ENCODE data around the gene DTL.
A peak's percentile ranks its signal among the peaks of the same experiment; 100 is the strongest.
"Not testable (repeated sequence)": the region's sequence is repeated elsewhere in the genome, so short reads cannot be mapped to it uniquely, and the experiment has no call there.

DTL gene, protein sequence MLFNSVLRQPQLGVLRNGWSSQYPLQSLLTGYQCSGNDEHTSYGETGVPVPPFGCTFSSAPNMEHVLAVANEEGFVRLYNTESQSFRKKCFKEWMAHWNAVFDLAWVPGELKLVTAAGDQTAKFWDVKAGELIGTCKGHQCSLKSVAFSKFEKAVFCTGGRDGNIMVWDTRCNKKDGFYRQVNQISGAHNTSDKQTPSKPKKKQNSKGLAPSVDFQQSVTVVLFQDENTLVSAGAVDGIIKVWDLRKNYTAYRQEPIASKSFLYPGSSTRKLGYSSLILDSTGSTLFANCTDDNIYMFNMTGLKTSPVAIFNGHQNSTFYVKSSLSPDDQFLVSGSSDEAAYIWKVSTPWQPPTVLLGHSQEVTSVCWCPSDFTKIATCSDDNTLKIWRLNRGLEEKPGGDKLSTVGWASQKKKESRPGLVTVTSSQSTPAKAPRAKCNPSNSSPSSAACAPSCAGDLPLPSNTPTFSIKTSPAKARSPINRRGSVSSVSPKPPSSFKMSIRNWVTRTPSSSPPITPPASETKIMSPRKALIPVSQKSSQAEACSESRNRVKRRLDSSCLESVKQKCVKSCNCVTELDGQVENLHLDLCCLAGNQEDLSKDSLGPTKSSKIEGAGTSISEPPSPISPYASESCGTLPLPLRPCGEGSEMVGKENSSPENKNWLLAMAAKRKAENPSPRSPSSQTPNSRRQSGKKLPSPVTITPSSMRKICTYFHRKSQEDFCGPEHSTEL

DNA sequence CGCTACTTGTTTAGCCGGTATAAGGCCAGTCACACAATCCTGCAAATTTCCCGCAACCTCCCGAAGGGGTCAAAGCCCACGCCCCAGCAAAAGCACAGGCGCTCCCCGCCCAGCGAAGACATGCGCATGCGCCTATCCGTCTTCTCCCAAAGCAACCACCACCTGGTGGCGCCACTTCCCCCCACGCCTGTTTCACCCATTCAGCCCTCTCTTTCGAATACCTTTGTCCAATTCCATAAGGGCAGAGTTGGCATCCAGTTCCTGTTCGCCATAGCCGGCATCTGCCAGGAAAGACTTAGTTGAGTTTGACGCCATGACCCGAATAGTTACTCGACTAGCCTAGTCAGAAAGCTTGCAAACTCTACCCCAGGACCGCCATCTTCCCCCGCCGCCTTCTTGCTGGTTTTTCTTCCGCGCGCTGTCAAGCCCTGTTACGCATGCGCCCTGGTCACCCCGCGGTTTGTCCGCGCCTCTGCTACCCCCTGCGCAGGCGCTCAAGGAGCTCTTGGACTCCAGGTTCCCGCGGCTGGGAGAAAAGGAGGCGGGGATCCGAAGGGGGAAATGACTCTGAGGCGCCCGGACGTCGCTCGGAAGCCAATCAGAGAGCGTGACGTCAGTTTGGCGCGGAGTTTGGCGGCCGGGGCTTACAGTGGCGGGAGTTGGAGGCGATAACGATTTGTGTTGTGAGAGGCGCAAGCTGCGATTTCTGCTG lies at the start of gene DTL, which contains the start of gene INTS7:
Gene DTL, plus strand, starts transcription at position 626 of the 712 bp plus-strand sequence. CDS start 143 bp downstream, outside the sequence.
Gene INTS7, minus strand, starts transcription at position 435 of the 712 bp plus-strand sequence. Its CDS starts 120 bp downstream, at position 315.
- DNase-seq, result peak; percentile 100

DNA sequence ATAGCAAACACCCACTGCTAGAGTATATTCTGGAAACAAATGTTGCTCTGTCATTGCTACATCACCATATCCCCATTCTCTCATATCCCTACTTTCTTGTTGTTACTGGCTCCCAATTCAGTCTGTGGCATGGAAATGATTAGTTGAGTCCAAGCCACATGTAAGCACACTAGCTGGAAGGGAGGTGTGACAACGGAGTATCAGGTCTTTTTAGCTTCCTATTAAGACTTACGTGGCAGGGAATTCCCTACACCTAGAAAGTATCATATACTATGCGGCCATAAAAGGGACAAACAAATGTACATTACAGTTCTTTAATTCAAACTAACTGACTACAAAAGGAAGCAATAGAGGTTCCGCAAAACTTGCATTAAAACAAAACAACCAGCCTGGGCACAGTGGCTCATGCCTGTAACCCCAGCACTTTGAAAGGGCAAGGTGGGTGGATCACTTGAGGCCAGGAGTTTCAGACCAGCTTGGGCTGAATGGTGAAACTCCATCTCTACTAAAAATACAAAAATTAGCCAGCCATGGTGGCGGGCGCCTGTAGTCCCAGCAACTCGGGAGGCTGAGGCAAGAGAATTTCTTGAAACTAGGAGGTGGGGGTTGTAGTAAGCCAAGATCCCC lies 48.8 kb upstream of the DTL start:
- no peak for DNase-seq

DNA sequence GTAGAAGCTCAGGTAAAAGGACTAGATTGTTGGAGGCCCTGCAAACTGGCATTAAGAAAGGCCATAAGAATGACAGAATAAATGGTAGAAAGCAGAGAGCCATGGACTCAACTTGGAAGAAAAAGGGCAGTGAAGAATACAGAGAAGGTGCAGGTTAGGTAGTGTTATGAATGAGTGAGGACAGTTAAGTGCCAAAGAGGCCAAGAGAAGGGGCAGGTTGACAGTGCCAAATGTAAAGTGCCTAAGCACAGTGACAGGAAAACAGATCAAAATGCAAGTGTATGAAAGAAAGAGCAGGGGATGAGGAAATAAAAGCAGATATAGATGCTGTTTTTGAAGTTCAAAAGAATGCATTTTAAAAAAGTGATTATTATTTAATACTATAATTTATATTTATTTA lies 43.9 kb upstream of the DTL start:
- no peak for DNase-seq

DNA sequence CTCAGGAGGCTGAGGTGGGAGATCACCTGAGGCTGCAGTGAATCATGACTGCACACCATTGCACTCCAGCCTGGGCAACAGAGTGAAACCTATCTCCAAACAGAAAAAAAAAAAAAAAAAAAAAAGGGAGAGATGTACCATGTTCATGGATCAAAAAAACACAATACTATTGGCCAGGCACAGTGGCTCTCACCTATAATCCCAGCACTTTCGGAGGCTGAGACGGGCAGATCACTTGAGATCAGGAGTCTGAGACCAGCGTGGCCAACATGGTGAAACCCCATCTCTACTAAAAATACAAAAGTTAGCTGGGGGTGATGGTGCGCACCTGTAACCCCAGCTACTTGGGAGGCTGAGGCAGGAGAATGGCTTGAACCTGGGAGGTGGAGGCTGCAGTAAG lies 38.1 kb upstream of the DTL start:
- not testable (repeated sequence) for DNase-seq

DNA sequence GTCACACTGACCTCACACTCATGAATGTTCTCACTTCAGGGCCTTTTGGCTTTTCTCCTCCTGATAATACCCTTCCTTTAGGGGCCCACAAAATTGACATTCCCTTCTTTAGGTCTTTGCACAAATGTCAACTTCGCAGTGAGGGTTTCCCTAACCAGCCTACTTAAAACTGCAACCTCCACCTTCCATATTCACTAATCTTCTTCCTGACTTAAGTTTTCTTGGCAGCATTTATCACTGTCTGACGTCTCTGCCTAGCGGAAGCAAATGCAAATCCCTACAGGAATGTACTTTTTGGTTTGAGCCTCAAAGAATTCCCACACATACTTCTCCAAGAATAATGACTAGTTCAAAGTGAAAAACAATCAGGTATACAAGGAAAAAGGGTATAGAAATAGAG lies 33.0 kb upstream of the DTL start:
- no peak for DNase-seq

DNA sequence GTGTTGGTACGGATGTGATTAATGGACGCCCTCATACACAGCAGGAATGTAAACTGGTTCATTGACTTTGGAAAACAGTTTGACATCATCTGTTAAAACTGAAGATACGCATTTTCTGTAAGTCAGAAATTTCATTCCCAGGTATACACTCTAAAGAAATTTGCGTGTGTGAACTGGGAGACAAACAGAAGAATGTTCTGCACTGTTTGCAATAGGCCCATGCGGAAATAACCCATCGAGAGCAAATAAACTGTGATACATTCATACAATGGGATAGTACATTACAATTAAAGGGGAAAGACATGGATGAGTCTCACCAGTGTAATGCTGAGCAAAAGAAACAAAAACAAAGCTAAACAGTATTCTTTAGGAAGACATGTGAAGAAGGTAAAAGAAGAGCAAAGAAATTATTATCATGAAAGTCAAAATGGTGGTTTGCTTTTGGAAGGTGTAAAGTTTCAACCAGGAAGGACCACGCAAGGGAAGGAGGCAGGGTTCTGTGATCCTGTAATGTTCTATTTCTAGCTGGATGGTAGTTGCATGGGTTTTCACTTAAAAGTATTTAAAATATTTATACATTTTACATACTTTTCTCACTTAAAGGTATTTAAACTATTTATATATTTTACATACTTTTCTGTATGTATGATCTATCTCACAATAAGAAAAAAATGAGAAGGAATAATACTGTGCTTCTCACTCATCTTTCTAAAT lies 30.5 kb upstream of the DTL start:
- DNase-seq, result no peak

DNA sequence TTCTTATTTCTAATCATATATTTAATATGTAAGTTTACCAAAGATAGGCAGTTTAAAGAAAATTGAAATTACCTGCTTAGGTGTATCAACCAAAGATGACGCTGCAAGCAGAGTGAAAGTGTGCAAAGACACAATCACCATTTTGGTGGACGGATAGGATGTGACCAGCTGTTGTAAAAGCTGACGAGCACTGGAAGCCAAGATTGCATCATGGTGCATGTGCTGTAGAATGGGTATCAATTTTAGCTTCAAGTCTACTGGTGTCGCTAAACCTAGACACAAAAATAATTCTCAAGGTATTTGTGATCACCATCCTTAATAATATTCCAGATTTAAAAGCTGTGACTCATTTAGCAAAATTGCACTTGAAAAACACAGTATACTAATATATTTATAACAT lies 28.4 kb upstream of the DTL start:
- DNase-seq, result no peak

DNA sequence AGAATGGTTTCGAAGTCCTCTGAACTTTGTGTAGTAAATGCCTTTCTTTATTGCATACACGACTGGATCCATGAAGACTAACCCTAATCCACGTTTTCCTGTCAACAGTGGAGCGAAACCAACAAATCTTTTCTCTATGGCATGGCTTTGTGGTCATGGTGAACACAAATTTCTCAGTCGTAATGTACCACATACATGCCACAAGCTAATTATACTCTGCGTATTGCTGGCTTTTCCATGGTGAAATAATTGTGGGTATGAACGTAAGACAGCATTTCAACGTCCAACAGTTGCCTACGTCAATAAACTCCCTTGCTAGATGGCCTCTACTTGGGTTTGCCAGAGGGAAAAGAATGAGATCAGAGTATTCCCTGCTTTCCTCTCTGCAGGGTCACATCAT lies 27.7 kb upstream of the DTL start:
- no peak for DNase-seq

DNA sequence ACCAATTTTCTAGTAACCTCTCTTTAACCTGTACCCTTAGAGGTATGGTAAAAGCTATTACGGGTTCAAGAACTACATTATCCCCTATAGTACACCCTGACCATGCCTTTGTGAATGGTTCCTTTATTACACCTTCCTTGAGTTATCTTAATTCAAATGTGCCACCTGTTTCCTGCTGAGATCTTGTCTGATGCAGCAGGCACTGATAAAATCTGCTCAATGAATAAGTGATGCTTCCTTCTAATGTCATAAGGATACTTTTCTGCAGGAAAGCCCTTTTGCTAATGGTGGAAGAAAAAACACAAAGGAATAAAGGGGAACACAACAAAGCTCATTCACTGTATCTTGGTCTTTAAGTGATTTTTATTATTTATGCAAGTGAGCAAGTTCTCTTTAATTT lies 26.0 kb upstream of the DTL start:
- DNase-seq, result no peak

DNA sequence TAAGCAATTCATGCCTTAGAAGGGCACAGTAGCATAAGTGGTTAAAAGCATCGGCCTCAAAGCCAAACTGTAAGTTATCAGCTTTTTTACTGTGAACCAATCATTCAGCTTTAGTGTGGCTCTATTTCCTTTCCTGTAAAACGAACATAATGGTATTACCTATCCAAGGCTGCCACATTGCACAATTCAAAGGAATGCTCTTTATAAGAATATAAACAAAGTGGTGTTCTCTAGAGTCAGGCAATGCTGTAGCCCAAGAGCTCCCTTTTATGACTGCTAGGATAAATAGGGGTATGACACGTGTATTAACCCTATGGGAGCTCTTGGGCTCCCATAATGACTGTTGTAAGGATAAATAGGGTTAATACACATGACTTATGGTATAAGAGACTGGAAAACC lies 25.5 kb upstream of the DTL start:
- DNase-seq, result no peak

DNA sequence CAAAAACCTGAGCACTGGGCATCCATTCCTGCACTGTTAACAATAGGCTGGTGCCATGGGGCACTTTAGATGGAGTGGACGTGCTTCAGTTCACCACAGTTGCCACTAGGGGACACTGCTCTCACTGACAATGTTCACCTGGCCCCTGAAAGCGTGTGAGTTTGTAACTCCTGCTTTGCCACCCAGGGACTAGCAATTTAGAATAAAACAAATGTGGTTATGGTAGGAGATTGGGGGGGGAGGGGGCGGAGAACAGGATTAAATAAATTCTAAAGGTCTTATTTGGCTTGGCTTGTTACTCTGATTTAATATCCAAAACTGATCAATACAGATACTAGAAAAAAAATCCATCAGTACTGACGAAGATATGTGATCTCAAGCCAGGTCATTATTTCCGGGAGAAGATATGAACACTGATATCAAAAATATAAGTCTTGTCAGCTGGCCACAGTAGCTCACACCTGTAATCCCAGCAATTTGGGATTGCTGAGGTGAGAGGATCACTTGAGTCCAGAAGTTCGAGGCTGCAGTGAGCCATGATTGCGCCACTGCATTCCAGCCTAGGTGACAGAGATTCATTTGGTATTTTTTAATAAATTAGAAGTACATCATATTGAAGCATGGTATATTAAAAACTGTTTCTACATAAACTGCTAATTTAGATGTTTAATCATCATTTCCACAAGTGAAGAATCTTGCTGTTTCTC lies 23.4 kb upstream of the DTL start:
- peak; percentile 62 for DNase-seq

DNA sequence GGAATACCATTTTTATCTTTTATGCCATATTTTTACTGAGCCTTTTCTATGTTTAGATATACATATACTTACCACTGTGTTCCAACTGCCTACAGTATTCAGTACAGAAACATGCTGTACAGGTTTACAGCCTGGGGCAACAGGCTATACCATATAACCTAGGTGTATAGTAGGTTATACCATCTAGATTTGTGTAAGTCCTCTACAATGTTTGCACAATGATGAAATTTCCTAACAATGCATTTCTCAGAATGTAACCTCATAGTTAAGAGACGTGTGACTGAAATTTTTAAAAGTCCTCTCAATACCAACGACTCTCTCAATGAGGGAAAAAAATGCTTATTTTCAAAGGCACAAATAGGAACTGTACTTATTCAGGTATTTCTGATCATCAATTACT lies 21.9 kb upstream of the DTL start:
- no peak for DNase-seq

DNA sequence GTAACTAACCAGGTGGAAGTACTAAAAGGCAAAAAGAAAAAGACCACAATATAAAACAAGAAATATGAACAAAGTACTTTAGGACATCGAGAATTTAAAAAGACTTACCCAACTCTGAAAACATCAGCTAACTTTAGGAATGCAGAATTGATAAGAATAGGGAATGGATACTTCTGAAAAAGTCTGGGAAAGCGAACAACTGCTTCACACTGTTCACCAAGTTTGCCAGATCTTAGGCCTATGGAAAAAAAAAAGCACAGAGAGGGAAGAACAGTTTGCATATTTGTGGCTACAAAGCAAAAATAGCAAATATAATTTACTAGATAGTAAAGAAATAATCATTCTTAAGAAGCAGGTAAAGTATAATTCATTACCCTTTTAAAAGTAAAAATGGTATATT lies 14.6 kb upstream of the DTL start:
- DNase-seq, result no peak

DNA sequence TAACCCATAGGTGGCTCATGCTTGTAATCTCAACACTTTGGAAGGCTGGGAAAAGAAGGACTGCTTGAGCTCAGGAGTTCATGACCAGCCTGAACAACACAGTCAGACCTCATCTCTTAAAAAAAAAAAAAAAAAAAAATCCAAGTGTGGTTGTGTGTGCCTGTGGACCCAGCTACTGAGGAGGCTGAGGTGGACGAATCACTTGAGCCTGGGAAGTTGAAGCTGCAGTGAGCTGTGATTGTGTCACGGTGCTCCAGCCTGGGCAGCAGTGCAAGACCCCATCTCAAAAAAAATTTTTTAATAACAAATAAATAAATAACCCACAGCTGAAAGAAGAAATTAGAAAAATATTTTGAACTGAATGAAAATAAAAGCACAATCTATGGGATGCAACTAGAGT lies 14.0 kb upstream of the DTL start:
- no peak for DNase-seq

DNA sequence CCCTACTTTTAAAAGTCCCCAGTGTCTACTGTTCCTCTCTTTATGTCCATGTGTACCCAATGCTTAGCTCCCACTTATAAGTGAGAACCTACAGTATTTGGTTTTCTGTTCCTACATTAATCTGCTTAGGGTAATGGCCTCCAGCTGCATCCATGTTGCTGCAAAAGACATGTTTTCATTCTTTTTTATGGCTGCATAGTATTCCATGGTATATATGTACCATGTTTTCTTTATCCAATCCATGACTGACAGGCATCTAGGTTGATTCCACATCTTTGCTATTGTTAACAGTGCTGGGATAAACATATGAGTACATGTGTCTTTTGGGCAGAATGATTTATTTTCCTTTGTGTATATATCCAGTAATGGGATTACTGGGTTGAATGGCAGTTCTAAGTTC lies 12.6 kb upstream of the DTL start:
- DNase-seq, result not testable (repeated sequence)

DNA sequence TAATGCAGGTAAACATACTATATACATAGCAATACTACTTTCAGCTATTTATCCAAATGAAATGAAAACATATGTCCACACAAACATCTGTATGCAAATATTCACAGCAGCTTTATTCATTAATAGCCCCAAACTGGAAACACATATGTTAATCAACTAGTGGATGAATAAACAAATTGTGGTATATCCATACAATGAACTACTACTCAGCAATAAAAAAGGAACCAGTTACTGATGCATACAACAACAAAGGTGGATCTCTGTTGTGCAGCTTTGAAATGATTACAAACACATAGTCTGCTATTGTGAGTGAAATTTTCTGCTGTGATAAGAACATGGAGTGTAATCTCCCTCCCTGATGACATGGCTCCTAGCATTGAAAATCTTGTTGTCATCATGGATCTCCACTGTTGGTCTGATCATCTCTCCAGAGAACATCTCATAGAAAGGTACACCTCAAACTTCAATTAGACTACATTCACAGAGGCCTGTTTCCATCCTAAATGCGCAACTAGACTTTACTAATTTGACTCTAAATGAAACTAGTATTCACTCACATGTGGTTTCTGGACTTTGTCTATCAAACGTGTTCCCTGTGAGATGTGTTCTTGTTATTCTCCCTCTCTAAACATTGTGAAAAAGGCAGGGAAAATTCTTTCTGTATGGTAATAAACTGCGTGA lies 10.9 kb upstream of the DTL start:
- no peak for DNase-seq

DNA sequence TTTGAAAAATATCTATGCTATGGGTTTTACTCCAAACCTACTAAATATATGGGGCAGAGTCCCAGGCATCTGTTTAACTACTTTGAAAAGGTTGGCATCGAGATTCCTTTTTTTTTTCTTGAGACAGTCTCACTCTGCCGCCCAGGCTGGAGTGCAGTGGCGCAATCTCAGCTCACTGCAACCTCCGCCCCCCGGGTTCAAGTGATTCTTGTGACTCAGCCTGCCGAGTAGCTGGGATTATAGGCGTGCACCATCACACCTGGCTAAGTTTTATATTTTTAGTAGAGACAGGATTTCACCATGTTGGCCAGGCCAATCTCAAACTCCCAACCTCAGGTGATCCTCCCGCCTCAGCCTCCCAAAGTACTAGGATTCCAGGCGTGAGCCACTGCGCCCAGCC lies 7.8 kb upstream of the DTL start:
- DNase-seq, result not testable (repeated sequence)

DNA sequence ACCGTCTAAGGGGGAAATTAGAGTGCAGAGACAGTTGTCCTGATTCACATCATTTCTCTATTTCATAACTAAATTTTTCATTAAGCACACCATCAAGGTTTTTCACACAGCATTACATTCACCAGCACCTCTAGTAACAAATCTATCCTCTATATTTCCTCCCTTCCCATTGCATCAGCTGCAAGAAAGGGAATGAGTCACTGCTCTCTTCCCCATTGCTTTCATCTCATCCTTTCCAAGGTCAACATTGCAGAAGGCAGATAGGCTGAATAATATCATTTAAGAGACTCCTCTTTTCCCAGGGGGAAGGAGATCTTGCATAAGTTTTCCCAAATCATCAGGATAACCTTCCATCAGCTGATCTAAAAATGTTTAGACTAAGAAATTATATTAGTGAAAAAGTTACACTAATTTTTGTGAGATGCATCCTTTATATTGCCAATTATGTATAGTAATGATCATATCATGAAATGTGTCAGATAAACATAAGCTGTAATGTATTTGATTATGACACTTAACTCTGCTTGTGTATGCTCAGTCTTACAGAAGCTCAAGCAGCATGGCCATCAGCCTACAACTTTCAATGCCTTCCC lies 4.5 kb upstream of the DTL start:
- DNase-seq, result peak; percentile 92

DNA sequence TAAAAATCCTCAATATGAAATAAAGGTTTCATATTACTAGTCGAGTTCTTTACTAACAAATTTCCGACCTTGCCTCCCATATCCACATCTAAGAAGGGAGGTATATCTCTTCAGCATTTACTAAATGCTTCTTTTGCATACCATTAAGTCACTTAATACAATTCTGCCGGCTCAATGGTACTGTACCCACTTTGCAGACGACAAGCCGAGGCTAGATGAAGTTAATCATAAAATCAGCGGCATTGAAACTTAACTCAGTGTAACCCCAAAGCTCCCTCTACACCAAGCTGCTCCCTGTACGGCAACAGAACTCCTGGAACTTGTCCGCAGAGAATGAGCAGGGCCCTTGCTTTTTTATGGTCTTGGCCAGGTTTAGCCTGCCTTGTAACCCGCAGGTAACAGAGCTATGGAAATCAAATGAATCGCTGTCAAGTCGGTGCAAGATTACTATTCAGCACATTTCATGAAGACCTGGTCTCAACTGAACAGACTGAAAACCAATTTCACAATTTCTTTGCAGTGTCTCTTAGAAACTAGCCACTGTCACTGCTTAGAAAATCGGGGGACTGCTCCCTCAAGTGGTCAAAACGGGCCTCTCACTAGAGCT lies 929 bp upstream of the DTL start:
- no peak for DNase-seq

All from HCEC 1CT (cell line).